Spleen (tissue), 7 donors: Measurements from ENCODE around the gene DUSP22.

Experiments
- CTCF ChIP-seq, 11 experiments: fragments of 200-600 bp in 7 of 11; fragments of 450-650 bp in 4 of 11; sonication (generic) in 4 of 11; IDR thresholded peaks in 8 of 11; conservative IDR thresholded peaks in 3 of 11; 1 replicate in 7 of 11; 2 replicates in 4 of 11; pipeline versions ENCODE4 v1.4.0 to v1.8.0; 2016 to 2021; ENCODE audit warnings: antibody characterized with exemption in 11 of 11, inconsistent platforms in 4 of 11, mild to moderate bottlenecking in 1 of 11
- POLR2A ChIP-seq, 3 donors: fragments of 450-650 bp; IDR thresholded peaks; one replicate each; pipeline ENCODE4 v1.5.1; 2017; ENCODE audit warnings: antibody characterized with exemption in 3 of 3, mild to moderate bottlenecking in 1 of 3
- donor health status: DM: no; HTN: no; CAD: no; lungs with moderate emphysema.
- donor health status: DM: no; HTN: no; CAD: no.
- donor health status: DM: no; HTN: no; CAD: no.

GRCh38 chr6:389622-390021 lies 97.3 kb downstream of the DUSP22 start:
- TF ChIP-seq CTCF (IDR thresholded peaks at IDR 0.05 in 8 of 11, conservative IDR thresholded peaks at IDR 0.05 in 3 of 11) (no peak), POLR2A (IDR thresholded peaks at IDR 0.05) (no peak)
